ENCODE measurements around the gene SLC5A10. TPM values are rescaled to one million over a fixed set of nuclear protein-coding genes. Genes with fewer than 3 reads are reported as not detected.
"Not testable (repeated sequence)": the region's sequence is repeated elsewhere in the genome, so short reads cannot be mapped to it uniquely, and the experiment has no call there.

The SLC5A10 gene
- total and polyA plus RNA-seq, 2 donors: 0.05 to 0.52 TPM

- peaks cover 0 to 13% of the 10 kb centered on the region in 2 donors for H3K27me3 ChIP-seq (ENCODE audit: control insufficient read depth in 2 of 2, insufficient read depth in 1 of 2, low read length in 1 of 2)
- H3K4me3 ChIP-seq (ENCODE audit: low read length in 2 of 2): no peak overlapping the region
- peaks cover 8 to 10% of the 10 kb centered on the region in 2 donors for H3K4me1 ChIP-seq (ENCODE audit: control insufficient read depth in 2 of 2, insufficient read depth in 2 of 2, low read length in 2 of 2)
- WGBS: 98% methylated on average over 14 of the region's 14 CpGs
- no peaks in the 10 kb centered on the region for H3K36me3 ChIP-seq (ENCODE audit: control insufficient read depth in 2 of 2, insufficient read depth in 2 of 2, low read length in 1 of 2)
- DNase-seq (ENCODE audit: low read depth in 6 of 9, low spot score in 9 of 9): no peak
- H3K9me3 ChIP-seq (ENCODE audit: control insufficient read depth in 2 of 2, insufficient read depth in 1 of 2, low read length in 1 of 2): no peaks in the 10 kb centered on the region
- H3K27ac ChIP-seq (ENCODE audit: low read depth in 1 of 2, low read length in 1 of 2): no peak overlapping the region
Observed at GRCh38 chr17:18953231-18953728, 1.3 kb downstream of the SLC5A10 start.

- Histone ChIP-seq H3K27me3 (ENCODE audit: control insufficient read depth in 2 of 2, insufficient read depth in 1 of 2, low read length in 1 of 2) (peaks cover 0 to 11% of the 10 kb centered on the region in 2 donors), H3K9me3 (ENCODE audit: control insufficient read depth in 2 of 2, insufficient read depth in 1 of 2, low read length in 1 of 2) (peaks cover 0 to 3% of the 10 kb centered on the region in 2 donors), H3K4me1 (ENCODE audit: control insufficient read depth in 2 of 2, insufficient read depth in 2 of 2, low read length in 2 of 2) (peaks cover 8 to 10% of the 10 kb centered on the region in 2 donors), H3K4me3 (ENCODE audit: low read length in 2 of 2) (no peak overlapping the region), H3K36me3 (ENCODE audit: control insufficient read depth in 2 of 2, insufficient read depth in 2 of 2, low read length in 1 of 2) (no peaks in the 10 kb centered on the region), H3K27ac (ENCODE audit: low read depth in 1 of 2, low read length in 1 of 2) (no peak overlapping the region)
- DNase-seq (ENCODE audit: low read depth in 6 of 9, low spot score in 9 of 9): no peak
- WGBS: 100% methylated on average over 3 of the region's 3 CpGs
Observed at GRCh38 chr17:18954321-18954720, 2.4 kb downstream of the SLC5A10 start.

DNA sequence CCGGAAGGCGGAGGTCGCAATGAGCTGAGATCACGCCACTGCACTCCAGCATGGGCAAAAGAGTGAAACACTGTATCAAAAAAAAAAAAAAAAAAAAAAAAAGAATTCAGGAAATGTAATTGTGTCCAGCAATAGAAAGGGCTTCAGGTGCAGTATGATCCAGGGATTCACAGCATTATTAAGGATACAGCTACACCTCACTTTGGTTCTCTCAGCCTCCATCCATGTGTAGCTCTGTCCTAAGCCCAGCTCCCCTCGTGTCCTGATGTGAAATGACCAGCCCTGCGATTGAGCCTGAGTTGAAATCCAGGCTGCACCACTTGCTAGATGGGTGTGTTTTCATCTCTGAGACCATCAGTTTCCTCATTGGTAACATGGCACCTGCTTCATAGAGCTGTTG is 3.0 kb downstream of the SLC5A10 start:
- 94% methylated on average over 6 of the region's 6 CpGs for WGBS
- Histone ChIP-seq H3K36me3 (ENCODE audit: control insufficient read depth in 2 of 2, insufficient read depth in 2 of 2, low read length in 1 of 2) (no peaks in the 10 kb centered on the region), H3K4me3 (ENCODE audit: low read length in 2 of 2) (no peak overlapping the region), H3K9me3 (ENCODE audit: control insufficient read depth in 2 of 2, insufficient read depth in 1 of 2, low read length in 1 of 2) (peaks cover 0 to 3% of the 10 kb centered on the region in 2 donors), H3K27me3 (ENCODE audit: control insufficient read depth in 2 of 2, insufficient read depth in 1 of 2, low read length in 1 of 2) (peaks cover 0 to 5% of the 10 kb centered on the region in 2 donors), H3K27ac (ENCODE audit: low read depth in 1 of 2, low read length in 1 of 2) (no peak overlapping the region), H3K4me1 (ENCODE audit: control insufficient read depth in 2 of 2, insufficient read depth in 2 of 2, low read length in 2 of 2) (peaks cover 8 to 10% of the 10 kb centered on the region in 2 donors)
- peak in 1 of 9 donors; percentile 5 for DNase-seq (ENCODE audit: low read depth in 6 of 9, low spot score in 9 of 9)

DNA sequence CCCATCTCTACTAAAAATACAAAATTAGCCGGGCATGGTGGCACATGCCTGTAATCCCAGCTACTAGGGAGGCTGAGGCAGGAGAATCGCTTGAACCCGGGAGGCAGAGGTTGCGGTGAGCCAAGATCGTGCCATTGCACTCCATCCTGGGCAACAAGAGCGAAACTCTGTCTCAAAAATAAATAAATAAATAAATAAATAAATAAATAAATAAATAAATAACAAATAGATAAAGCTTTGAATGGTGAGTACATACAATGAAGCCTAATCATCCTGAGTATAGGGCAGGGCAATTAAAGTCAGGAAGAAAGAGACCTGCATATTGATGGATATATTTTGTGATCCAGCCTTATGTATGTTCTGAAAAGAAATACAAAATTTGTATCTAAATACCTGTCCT is 4.1 kb downstream of the SLC5A10 start:
- H3K9me3 ChIP-seq (ENCODE audit: control insufficient read depth in 2 of 2, insufficient read depth in 1 of 2, low read length in 1 of 2); H3K27me3 ChIP-seq (ENCODE audit: control insufficient read depth in 2 of 2, insufficient read depth in 1 of 2, low read length in 1 of 2); H3K27ac ChIP-seq (ENCODE audit: low read depth in 1 of 2, low read length in 1 of 2); H3K4me3 ChIP-seq (ENCODE audit: low read length in 2 of 2); DNase-seq (ENCODE audit: low read depth in 6 of 9, low spot score in 9 of 9); H3K36me3 ChIP-seq (ENCODE audit: control insufficient read depth in 2 of 2, insufficient read depth in 2 of 2, low read length in 1 of 2): not testable (repeated sequence)
- WGBS: 93% methylated on average over 6 of the region's 6 CpGs
- H3K4me1 ChIP-seq (ENCODE audit: control insufficient read depth in 2 of 2, insufficient read depth in 2 of 2, low read length in 2 of 2): peaks cover 8 to 14% of the 10 kb centered on the region in 2 donors

GRCh38 chr17:18956581-18956980 is 4.6 kb downstream of the SLC5A10 start:
- H3K9me3 ChIP-seq (ENCODE audit: control insufficient read depth in 2 of 2, insufficient read depth in 1 of 2, low read length in 1 of 2): peaks cover 0 to 3% of the 10 kb centered on the region in 2 donors
- WGBS: 96% methylated on average over 3 of the region's 3 CpGs
- H3K4me1 ChIP-seq (ENCODE audit: control insufficient read depth in 2 of 2, insufficient read depth in 2 of 2, low read length in 2 of 2): peaks cover 8 to 14% of the 10 kb centered on the region in 2 donors
- DNase-seq (ENCODE audit: low read depth in 6 of 9, low spot score in 9 of 9): no peak
- no peaks in the 10 kb centered on the region for H3K36me3 ChIP-seq (ENCODE audit: control insufficient read depth in 2 of 2, insufficient read depth in 2 of 2, low read length in 1 of 2)
- no peak overlapping the region for H3K4me3 ChIP-seq (ENCODE audit: low read length in 2 of 2)
- peaks cover 0 to 2% of the 10 kb centered on the region in 2 donors for H3K27me3 ChIP-seq (ENCODE audit: control insufficient read depth in 2 of 2, insufficient read depth in 1 of 2, low read length in 1 of 2)
- no peak overlapping the region for H3K27ac ChIP-seq (ENCODE audit: low read depth in 1 of 2, low read length in 1 of 2)

DNA sequence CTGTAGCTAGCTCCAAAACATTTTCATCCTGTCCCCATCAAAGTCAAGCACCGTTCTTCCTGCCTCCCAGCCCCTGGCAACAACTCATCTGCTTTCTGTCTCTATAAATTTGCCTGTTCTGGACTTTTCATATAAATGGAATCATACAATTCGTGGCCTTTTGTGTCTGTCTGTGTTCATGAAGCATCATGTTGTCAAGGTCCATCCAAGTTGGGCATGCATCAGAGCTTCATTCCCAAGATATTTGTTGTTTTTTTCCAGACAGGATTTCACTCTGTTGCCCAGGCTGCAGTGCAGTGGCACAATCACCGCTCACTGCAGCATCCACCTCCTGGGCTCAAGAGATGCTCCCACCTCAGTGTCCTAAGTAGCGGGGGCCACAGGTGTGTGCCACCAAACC is 5.9 kb downstream of the SLC5A10 start:
- Histone ChIP-seq H3K36me3 (ENCODE audit: control insufficient read depth in 2 of 2, insufficient read depth in 2 of 2, low read length in 1 of 2) (no peaks in the 10 kb centered on the region), H3K4me1 (ENCODE audit: control insufficient read depth in 2 of 2, insufficient read depth in 2 of 2, low read length in 2 of 2) (peaks cover 8 to 14% of the 10 kb centered on the region in 2 donors), H3K9me3 (ENCODE audit: control insufficient read depth in 2 of 2, insufficient read depth in 1 of 2, low read length in 1 of 2) (peaks cover 0 to 3% of the 10 kb centered on the region in 2 donors), H3K4me3 (ENCODE audit: low read length in 2 of 2) (no peak overlapping the region), H3K27ac (ENCODE audit: low read depth in 1 of 2, low read length in 1 of 2) (no peak overlapping the region), H3K27me3 (ENCODE audit: control insufficient read depth in 2 of 2, insufficient read depth in 1 of 2, low read length in 1 of 2) (peaks cover 0 to 2% of the 10 kb centered on the region in 2 donors)
- 94% methylated on average over 4 of the region's 4 CpGs for WGBS
- no peak for DNase-seq (ENCODE audit: low read depth in 6 of 9, low spot score in 9 of 9)

- H3K4me3 ChIP-seq (ENCODE audit: low read length in 2 of 2): no peak overlapping the region
- H3K36me3 ChIP-seq (ENCODE audit: control insufficient read depth in 2 of 2, insufficient read depth in 2 of 2, low read length in 1 of 2): no peaks in the 10 kb centered on the region
- H3K9me3 ChIP-seq (ENCODE audit: control insufficient read depth in 2 of 2, insufficient read depth in 1 of 2, low read length in 1 of 2): peaks cover 0 to 3% of the 10 kb centered on the region in 2 donors
- H3K27ac ChIP-seq (ENCODE audit: low read depth in 1 of 2, low read length in 1 of 2): no peak overlapping the region
- H3K4me1 ChIP-seq (ENCODE audit: control insufficient read depth in 2 of 2, insufficient read depth in 2 of 2, low read length in 2 of 2): peaks cover 8 to 14% of the 10 kb centered on the region in 2 donors
- peaks cover 0 to 4% of the 10 kb centered on the region in 2 donors for H3K27me3 ChIP-seq (ENCODE audit: control insufficient read depth in 2 of 2, insufficient read depth in 1 of 2, low read length in 1 of 2)
- DNase-seq (ENCODE audit: low read depth in 6 of 9, low spot score in 9 of 9): no peak
- WGBS: 98% methylated on average over 11 of the region's 11 CpGs
Observed at GRCh38 chr17:18958611-18959010, 6.6 kb downstream of the SLC5A10 start.

DNA sequence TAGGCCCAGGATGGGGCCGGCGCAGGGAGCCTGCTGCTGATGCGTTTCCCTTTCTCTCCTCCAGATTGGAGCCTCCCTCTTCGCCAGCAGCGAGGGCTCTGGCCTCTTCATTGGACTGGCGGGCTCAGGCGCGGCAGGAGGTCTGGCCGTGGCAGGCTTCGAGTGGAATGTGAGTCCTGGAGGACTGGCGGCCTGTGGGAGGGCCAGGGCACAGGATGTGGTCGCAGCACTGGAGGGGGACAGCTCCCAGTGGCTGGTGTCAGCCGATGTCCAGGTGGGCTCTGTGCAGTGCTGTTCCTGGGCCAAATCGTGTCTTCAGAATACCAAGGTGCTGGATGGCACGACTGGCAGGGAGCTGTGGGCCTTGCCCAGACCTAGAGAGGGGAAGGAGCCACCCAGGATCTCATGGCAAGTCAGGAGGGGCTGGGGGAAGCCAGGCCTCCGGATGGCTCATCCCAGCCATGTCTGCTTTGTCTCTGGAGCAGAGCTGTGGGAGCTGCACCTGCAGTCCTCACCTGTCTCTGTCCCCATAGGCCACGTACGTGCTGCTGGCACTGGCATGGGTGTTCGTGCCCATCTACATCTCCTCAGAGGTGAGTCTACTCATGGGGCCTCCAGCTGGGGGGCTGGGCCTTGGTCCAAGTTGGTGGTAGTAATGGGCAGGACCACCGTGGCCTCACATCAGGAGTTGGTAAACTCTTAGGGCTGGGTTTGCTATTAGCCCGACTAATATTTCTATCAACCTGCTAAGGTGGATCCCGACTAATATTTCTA is 7.3 kb downstream of the SLC5A10 start:
- Histone ChIP-seq H3K4me3 (ENCODE audit: low read length in 2 of 2) (no peak overlapping the region), H3K27ac (ENCODE audit: low read depth in 1 of 2, low read length in 1 of 2) (no peak overlapping the region), H3K27me3 (ENCODE audit: control insufficient read depth in 2 of 2, insufficient read depth in 1 of 2, low read length in 1 of 2) (peaks cover 0 to 4% of the 10 kb centered on the region in 2 donors), H3K36me3 (ENCODE audit: control insufficient read depth in 2 of 2, insufficient read depth in 2 of 2, low read length in 1 of 2) (no peaks in the 10 kb centered on the region), H3K4me1 (ENCODE audit: control insufficient read depth in 2 of 2, insufficient read depth in 2 of 2, low read length in 2 of 2) (peaks cover 8 to 14% of the 10 kb centered on the region in 2 donors), H3K9me3 (ENCODE audit: control insufficient read depth in 2 of 2, insufficient read depth in 1 of 2, low read length in 1 of 2) (peaks cover 0 to 3% of the 10 kb centered on the region in 2 donors)
- DNase-seq (ENCODE audit: low read depth in 6 of 9, low spot score in 9 of 9): no peak
- 93% methylated on average over 22 of the region's 22 CpGs for WGBS

- Histone ChIP-seq H3K36me3 (ENCODE audit: control insufficient read depth in 2 of 2, insufficient read depth in 2 of 2, low read length in 1 of 2) (no peaks in the 10 kb centered on the region), H3K27ac (ENCODE audit: low read depth in 1 of 2, low read length in 1 of 2) (no peak overlapping the region), H3K4me3 (ENCODE audit: low read length in 2 of 2) (no peak overlapping the region), H3K4me1 (ENCODE audit: control insufficient read depth in 2 of 2, insufficient read depth in 2 of 2, low read length in 2 of 2) (peaks cover 8 to 14% of the 10 kb centered on the region in 2 donors), H3K27me3 (ENCODE audit: control insufficient read depth in 2 of 2, insufficient read depth in 1 of 2, low read length in 1 of 2) (peaks cover 0 to 4% of the 10 kb centered on the region in 2 donors), H3K9me3 (ENCODE audit: control insufficient read depth in 2 of 2, insufficient read depth in 1 of 2, low read length in 1 of 2) (peaks cover 0 to 3% of the 10 kb centered on the region in 2 donors)
- 98% methylated on average over 5 of the region's 5 CpGs for WGBS
- no peak for DNase-seq (ENCODE audit: low read depth in 6 of 9, low spot score in 9 of 9)
Observed at GRCh38 chr17:18959845-18960240, 7.9 kb downstream of the SLC5A10 start.
